ENCODE data around the gene MSH2. TPM values are rescaled to one million over a fixed set of nuclear protein-coding genes. Genes with fewer than 3 reads are reported as not detected.

Gene MSH2
- total RNA-seq, 4 donors from 2014 or later, result 5.7 to 12.9 (median 8.5) TPM

DNA sequence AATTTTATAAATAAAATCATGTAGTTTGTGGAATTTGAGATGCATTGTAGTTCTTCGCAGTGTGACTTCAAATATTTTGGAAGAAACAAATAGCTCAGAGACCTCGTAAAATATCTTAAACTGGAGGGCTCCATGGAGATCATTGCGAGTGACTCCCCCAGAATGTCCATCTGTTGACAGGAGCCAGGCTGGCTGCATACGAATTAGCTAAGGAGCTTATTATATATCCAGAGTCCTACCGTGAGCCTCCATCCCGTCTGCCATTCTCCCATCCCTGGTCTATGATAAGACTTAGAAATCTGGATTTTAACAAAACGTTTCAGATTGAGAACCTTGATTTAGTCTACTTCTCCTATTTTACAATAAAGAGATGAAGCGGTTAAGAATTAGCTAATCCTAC, 80.2 kb downstream of the MSH2 start:
- no peak overlapping the region for H3K4me3 ChIP-seq
- no peaks in the 10 kb centered on the region for H3K4me1 ChIP-seq
- no peaks in the 10 kb centered on the region for H3K27me3 ChIP-seq
- WGBS, 2 donors (ENCODE audit: low coverage in 1 of 2), result 77 to 92% methylated on average over 5 to 7 of the region's 8 CpGs
- no peak for ATAC-seq
- H3K9me3 ChIP-seq, result no peaks in the 10 kb centered on the region
- TF ChIP-seq, protein P1, sequence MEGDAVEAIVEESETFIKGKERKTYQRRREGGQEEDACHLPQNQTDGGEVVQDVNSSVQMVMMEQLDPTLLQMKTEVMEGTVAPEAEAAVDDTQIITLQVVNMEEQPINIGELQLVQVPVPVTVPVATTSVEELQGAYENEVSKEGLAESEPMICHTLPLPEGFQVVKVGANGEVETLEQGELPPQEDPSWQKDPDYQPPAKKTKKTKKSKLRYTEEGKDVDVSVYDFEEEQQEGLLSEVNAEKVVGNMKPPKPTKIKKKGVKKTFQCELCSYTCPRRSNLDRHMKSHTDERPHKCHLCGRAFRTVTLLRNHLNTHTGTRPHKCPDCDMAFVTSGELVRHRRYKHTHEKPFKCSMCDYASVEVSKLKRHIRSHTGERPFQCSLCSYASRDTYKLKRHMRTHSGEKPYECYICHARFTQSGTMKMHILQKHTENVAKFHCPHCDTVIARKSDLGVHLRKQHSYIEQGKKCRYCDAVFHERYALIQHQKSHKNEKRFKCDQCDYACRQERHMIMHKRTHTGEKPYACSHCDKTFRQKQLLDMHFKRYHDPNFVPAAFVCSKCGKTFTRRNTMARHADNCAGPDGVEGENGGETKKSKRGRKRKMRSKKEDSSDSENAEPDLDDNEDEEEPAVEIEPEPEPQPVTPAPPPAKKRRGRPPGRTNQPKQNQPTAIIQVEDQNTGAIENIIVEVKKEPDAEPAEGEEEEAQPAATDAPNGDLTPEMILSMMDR (IDR thresholded peaks at IDR 0.05), result no peak
- TF ChIP-seq POLR2A (IDR thresholded peaks at IDR 0.05) (no peak), EP300 (IDR thresholded peaks at IDR 0.05) (no peak), POLR2AphosphoS5 (IDR thresholded peaks at IDR 0.05) (no peak)
- no peak overlapping the region for H3K27ac ChIP-seq
- H3K36me3 ChIP-seq, result peaks cover 0 to 44% of the 10 kb centered on the region in 2 donors

DNA sequence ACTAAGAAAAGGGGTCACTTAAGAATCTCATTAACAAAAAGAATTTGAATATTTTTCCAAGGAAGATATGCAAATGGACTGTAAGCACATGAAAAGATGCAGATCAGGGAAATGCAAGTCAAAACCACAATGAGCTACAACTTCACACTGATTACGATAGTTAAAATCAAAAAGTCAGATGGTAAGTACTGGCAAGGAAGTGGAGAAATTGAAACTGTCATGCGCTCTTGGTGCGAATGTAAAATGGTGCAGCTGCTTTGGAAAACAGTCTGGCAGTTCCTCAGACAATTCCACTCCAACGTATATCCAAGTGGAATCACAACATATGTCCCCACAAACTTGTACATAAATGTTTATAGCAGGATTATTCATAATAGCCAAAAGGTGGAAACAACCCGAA, 81.4 kb downstream of the MSH2 start:
- Histone ChIP-seq H3K36me3 (peaks cover 0 to 34% of the 10 kb centered on the region in 2 donors), H3K27me3 (no peaks in the 10 kb centered on the region), H3K27ac (no peak overlapping the region), H3K4me3 (no peak overlapping the region), H3K9me3 (no peaks in the 10 kb centered on the region), H3K4me1 (no peaks in the 10 kb centered on the region)
- ATAC-seq, result no peak
- WGBS, 2 donors (ENCODE audit: low coverage in 1 of 2), result 77 to 81% methylated on average over 3 to 5 of the region's 5 CpGs
- TF ChIP-seq, protein P1 (IDR thresholded peaks at IDR 0.05), result no peak
- no peak for TF ChIP-seq POLR2A (IDR thresholded peaks at IDR 0.05)
- no peak for TF ChIP-seq POLR2AphosphoS5 (IDR thresholded peaks at IDR 0.05)
- no peak for TF ChIP-seq EP300 (IDR thresholded peaks at IDR 0.05)

DNA sequence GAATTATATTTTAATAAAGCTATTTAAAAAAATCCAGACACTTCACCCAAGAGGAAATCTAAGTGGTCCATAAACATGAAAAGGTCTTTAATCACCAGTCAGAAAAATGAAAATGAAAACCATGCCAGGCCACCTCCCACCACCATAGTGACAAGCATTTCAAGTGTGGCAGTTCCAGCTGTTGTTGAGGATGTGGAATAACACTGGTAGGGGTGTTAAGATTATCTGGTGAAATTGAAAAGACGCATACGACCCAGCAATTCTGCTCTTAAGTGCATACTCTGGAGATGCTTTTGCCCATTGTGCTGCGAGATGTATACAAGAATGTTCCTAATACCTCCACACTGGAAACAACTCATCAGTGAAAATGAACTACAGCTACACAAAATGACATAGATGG, 82.2 kb downstream of the MSH2 start:
- Histone ChIP-seq H3K27me3 (no peaks in the 10 kb centered on the region), H3K36me3 (peaks cover 0 to 34% of the 10 kb centered on the region in 2 donors), H3K4me1 (no peaks in the 10 kb centered on the region), H3K4me3 (no peak overlapping the region), H3K27ac (no peak overlapping the region), H3K9me3 (no peaks in the 10 kb centered on the region)
- no peak for ATAC-seq
- TF ChIP-seq EP300 (IDR thresholded peaks at IDR 0.05) (no peak), POLR2AphosphoS5 (IDR thresholded peaks at IDR 0.05) (no peak), POLR2A (IDR thresholded peaks at IDR 0.05) (no peak)
- TF ChIP-seq, protein P1 (IDR thresholded peaks at IDR 0.05), result no peak
- 95 to 100% methylated on average over 1 to 3 of the region's 3 CpGs for WGBS, 2 donors (ENCODE audit: low coverage in 1 of 2)

DNA sequence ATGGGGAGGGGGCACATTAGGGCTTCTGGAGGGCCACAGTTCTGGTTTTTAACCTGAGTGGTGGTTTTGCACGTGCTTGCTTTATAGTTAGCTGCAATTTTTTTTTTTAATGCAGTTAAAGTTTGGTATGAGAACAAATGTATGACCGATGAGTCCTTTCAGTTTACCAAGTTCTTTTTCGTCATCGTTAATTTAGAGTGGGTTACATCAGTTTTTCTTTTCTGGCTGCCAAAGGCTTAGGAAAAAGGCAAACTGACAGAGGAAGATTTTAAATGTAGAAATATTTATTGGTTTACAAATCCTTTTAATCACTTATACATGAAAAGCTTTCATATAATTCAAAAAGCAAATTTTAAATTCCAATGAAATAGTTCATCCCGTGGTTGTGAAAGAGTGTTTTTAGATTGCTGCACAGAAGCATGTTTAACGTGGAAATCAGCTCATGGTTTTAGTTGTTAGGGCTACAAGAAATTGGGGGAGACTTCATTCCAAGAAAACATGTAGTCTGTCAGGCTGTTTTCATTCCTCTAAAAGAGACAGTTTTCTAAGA, 82.9 kb downstream of the MSH2 start:
- TF ChIP-seq, protein P1 (IDR thresholded peaks at IDR 0.05), result no peak
- no peak for TF ChIP-seq EP300 (IDR thresholded peaks at IDR 0.05)
- no peak for TF ChIP-seq POLR2AphosphoS5 (IDR thresholded peaks at IDR 0.05)
- no peak for TF ChIP-seq POLR2A (IDR thresholded peaks at IDR 0.05)
- WGBS, 2 donors (ENCODE audit: low coverage in 1 of 2), result 74 to 77% methylated on average over 6 of the region's 6 CpGs
- Histone ChIP-seq H3K4me1 (no peaks in the 10 kb centered on the region), H3K27me3 (no peaks in the 10 kb centered on the region), H3K4me3 (no peak overlapping the region), H3K9me3 (no peaks in the 10 kb centered on the region), H3K27ac (no peak overlapping the region), H3K36me3 (peaks cover 0 to 30% of the 10 kb centered on the region in 2 donors)
- ATAC-seq, result no peak

DNA sequence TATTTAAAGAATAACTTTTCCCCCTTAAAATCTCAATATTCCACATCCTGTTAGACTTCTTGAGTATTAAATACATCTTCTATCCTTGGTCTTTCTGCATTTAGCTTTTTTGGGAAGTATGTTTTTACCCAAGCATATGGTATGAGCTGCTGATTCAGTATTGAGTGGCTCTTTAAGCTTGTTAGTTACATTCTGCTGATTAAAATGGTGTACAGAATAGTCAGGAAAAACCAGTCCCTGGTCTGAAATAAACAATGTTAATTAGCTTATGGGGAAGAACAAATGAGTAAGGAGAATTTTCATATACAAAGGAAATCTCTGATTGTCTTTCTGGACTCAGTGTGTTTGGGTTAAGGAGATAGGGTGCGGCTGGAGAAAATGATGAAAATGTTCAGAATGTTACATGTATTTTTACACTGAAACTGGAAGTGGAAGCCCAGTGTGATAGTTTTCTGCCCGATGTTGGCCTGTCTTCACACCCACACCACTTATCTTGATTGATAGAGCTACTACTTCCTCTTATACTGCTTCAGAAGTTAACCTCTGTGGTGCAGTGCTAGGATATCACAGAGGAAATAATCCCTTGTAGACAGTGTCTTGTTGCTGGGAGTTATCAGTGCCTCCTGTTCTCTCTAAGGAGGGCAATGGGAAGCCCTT, 84.0 kb downstream of the MSH2 start:
- Histone ChIP-seq H3K27me3 (no peaks in the 10 kb centered on the region), H3K4me1 (no peaks in the 10 kb centered on the region), H3K27ac (no peak overlapping the region), H3K9me3 (no peaks in the 10 kb centered on the region), H3K4me3 (no peak overlapping the region), H3K36me3 (peaks cover 0 to 21% of the 10 kb centered on the region in 2 donors)
- 37 to 51% methylated on average over 2 of the region's 2 CpGs for WGBS, 2 donors (ENCODE audit: low coverage in 1 of 2)
- ATAC-seq, result no peak
- TF ChIP-seq, protein P1 (IDR thresholded peaks at IDR 0.05), result no peak
- TF ChIP-seq POLR2AphosphoS5 (IDR thresholded peaks at IDR 0.05) (no peak), POLR2A (IDR thresholded peaks at IDR 0.05) (no peak), EP300 (IDR thresholded peaks at IDR 0.05) (no peak)

Data from gastroesophageal sphincter (tissue), 4 donors.